Motor neuron (in vitro differentiated cells): Measurements from ENCODE around the gene CENPT. TPM values are rescaled to one million over a fixed set of nuclear protein-coding genes. Genes with fewer than 3 reads are reported as not detected.

Source experiments
- ATAC-seq, 8 experiments: fragments of 200-7000 bp; cut with Tn5 transposase; replicated peaks in 6 of 8; 2 replicates each; pipeline ENCODE4 v1.8.0; 2021; ENCODE audit warnings: mild to moderate bottlenecking in 8 of 8, moderate library complexity in 8 of 8
- H3K27ac ChIP-seq, 2 donors: fragments of 250-450 bp; sonication (Bioruptor Pico); 2 replicates each; pipeline ENCODE4 v1.9.0; 2021; ENCODE audit warnings: antibody characterized with exemption in 2 of 2, mild to moderate bottlenecking in 2 of 2, moderate library complexity in 1 of 2
- H3K4me1 ChIP-seq, 2 donors: fragments of 250-450 bp; sonication (Bioruptor Pico); replicated peaks in 1 of 2; 2 replicates each; pipeline ENCODE4 v1.6.1; 2021; ENCODE audit warnings: antibody characterized with exemption in 2 of 2, mild to moderate bottlenecking in 2 of 2, moderate library complexity in 1 of 2
- H3K4me3 ChIP-seq, 5 donors: fragments of 250-450 bp; sonication (Bioruptor Pico); 2 replicates each; pipeline ENCODE4 v1.9.0; 2021; ENCODE audit warnings: antibody characterized with exemption in 5 of 5, mild to moderate bottlenecking in 5 of 5, moderate library complexity in 4 of 5
- WGBS, 10 experiments: fragments of 450-650 bp; shearing (Covaris generic); methylation state at CpG; one replicate each; pipeline ENCODE4 v1.0.0; 2022; 5-methylcytosine and 5-hydroxymethylcytosine counted together
- in situ Hi-C, 9 experiments: fragments of 400-800 bp; cut with MboI; loops; one replicate each; pipeline ENCODE4 v1.15.0; 2021; ENCODE audit warnings: low sequenced_read_pairs in 9 of 9, low pct_unique_long_range_greater_than_20kb in 2 of 9; ENCODE audit not compliant: unreplicated experiment in 9 of 9
- total RNA-seq, 8 experiments: library from RNA; unstranded; fragments of 300-600 nt; gene quantifications; 2 replicates each; pipeline versions ENCODE4 v1.2.3 to v1.2.4, GENCODE V29; 2022

CENPT gene
- total RNA-seq: 10 to 100 TPM; 21.4 to 42.8 (median 34.0) TPM

DNA sequence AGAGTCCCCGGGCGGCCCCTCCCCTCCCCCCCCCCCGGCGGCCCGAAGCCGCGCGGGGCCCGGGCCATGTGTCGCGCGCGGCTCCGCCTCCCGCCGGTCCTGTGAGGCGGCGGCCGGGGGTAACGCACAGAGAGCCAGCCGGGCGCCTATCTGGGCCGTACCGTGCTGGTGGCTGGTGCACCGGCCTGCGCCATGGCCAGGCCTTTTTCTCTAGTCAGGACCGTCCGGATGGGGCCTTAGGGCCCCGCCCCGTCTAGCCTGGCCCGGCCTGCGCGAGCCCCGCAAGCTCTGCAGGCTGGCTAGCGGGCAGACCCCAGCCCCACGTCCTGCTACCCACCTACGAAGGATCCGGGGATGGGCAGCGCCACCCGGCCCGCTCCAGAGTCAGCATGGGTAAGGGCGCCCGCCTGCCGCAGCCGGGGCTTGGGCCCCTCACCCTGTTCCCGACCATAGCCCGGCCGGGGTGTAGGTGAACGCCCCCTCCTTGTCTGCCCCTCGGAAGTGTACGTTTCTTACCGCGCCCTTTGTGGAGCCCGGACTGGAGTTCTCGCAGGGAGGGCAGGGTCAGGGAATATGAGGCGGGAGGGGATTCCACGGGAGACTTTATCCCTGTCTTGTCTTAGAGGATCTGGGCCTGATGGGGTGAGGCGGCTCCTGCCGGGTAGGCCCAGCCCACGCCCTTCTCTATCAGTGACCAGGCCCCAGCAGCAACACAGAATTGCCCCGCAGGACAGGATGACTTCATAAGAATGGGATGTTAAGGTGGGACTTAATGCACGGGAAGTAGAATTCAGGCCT lies at the start of gene CENPT:
Gene CENPT, minus strand, starts transcription at position 630 of the 798 bp plus-strand sequence. CDS start 13,834 bp downstream, outside the sequence.
- WGBS, 10 experiments: 0 to 3% (median 0%) methylated on average over 1 to 6 of the region's 62 CpGs; no CpG with 5 or more reads in 4 of the 10 experiments
- in situ Hi-C loops: no loop called here
- Histone ChIP-seq H3K27ac (peak within 1 kb of the TSS; percentile 82 to 91), H3K4me3 (peak within 1 kb of the TSS; percentile 58 to 98 (median 67)), H3K4me1 (peaks cover 24 to 28% of the 10 kb centered on the region in 2 donors)
- ATAC-seq: peak in 7 of 8 experiments; percentile 38 to 62 (median 51)

- H3K4me3 ChIP-seq: no peak overlapping the region
- in situ Hi-C loops: no loop called here
- H3K27ac ChIP-seq: no peak overlapping the region
- peak in 5 of 8 experiments; percentile 4 to 58 (median 11) for ATAC-seq
- WGBS, 10 experiments: 46 to 100% (median 78%) methylated on average over 1 to 3 of the region's 3 CpGs; no CpG with 5 or more reads in 2 of the 10 experiments
- H3K4me1 ChIP-seq: peaks cover 10 to 11% of the 10 kb centered on the region in 2 donors
Measured at GRCh38 chr16:67897231-67897630, 49.7 kb upstream of the CENPT start.

DNA sequence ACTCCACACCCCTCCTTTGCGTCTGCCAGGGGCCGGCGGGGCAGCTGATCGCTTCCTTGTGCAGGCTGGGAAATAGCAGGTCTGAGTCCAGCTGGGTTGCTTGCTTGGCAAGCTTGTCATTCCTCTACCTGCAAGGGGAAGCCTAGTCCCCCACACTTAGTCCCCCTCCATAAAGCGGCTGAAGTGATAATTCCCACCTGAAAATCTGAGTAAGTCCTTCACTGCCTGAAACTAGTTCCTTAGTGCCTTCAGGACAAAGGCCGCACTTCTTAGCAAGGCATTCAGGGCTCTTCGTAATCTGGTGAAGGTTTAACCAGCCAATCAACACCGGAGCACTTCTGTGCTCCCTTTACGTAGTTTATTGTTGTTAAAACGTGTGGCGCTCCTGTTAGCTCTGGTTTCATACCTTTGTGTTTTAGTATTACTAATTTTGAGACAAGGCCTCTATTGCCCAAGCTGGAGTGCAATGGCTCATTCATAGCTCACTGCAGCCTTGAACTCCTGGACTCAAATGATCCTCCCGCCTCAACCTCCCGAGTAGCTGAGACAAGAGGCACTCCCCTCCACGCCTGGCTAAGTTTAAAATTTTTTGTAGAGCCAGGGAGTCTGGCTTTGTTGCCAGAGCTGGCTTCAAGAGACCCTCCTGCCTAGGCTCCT lies 46.4 kb upstream of the CENPT start:
- peak in 1 of 8 experiments; percentile 1 for ATAC-seq
- Histone ChIP-seq H3K27ac (peak overlapping the region; percentile 87 to 96), H3K4me3 (peak overlapping the region; percentile 81 to 98 (median 96)), H3K4me1 (peaks cover 10 to 13% of the 10 kb centered on the region in 2 donors)
- in situ Hi-C loops: no loop called here
- WGBS, 10 experiments: 0 to 60% (median 27%) methylated on average over 1 to 10 of the region's 14 CpGs; no CpG with 5 or more reads in 2 of the 10 experiments

DNA sequence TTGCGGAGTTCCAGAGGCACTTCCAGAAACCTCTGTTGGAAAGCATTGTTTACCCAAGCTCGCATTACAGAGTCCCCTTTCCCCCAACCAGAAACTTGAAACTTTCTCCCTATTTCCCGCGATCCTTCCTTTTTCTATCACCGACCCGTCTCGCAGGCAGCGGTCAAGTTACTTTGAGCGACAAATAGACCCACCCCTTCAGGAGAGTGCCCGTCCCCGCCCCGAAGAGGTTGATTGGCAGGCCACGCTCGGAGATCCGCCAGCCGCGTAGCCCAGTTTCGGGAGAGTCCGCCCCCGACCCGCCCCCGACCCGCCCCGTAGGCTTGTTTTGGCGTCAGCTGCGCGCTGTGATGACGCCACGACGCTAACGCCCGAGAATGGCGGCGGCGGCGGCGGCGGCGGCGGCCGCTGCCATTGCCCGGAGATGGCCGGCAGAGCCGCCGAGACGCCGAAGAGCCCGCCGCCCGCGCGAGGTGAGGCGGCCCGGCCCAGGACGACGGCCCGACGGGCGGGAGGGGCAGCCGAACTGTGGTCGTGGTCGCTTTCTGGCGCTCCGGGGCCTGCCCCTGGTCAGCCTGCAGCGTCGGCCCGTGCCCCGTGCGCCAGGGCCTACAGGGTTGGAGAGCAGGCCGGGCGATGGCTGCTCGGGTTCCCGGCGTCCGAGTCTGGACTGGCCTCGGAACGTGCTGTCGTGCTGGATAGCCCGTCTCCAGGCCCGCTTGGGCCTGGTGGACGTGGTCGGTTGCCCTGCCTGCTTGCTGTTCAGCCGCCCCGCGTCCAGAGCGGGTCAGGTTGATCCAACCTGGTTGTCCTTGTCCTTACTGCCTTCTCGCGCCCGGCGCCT lies 45.6 kb upstream of the CENPT start, which contains the start of gene PSKH1:
Gene PSKH1, plus strand, starts transcription at position 356 of the 844 bp plus-strand sequence. CDS start 15,496 bp downstream, outside the sequence.
- Histone ChIP-seq H3K4me1 (peaks cover 10 to 13% of the 10 kb centered on the region in 2 donors), H3K27ac (peak within 1 kb of the TSS; percentile 87 to 96), H3K4me3 (peak within 1 kb of the TSS; percentile 81 to 98 (median 96))
- in situ Hi-C loops: no loop called here
- peak; percentile 87 to 99 (median 98) for ATAC-seq
- WGBS, 10 experiments: 0 to 6% (median 0%) methylated on average over 1 to 18 of the region's 90 CpGs; no CpG with 5 or more reads in 1 of the 10 experiments

DNA sequence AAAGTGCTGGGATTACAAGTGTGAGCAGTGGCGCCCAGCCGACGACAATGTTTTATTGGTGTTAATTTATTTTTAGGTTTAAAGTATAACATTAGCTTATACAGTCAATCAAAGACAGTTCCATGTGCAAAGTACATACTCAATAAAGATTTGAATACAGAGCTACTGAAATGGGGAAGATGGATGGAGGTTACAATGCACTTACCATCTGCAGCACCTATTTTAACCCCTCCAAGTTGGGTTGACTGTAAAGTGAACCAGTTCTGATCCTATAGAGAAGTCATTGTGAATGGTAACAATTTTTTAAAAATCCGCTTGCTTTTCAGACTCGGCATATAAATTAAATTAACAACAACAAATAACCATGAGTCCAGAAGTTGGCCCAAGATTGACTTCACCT lies 44.9 kb upstream of the CENPT start:
- peaks cover 10 to 11% of the 10 kb centered on the region in 2 donors for H3K4me1 ChIP-seq
- in situ Hi-C loops: no loop called here
- ATAC-seq: no peak
- no peak overlapping the region for H3K27ac ChIP-seq
- WGBS, 10 experiments: 0 to 76% (median 56%) methylated on average over 1 to 5 of the region's 5 CpGs; no CpG with 5 or more reads in 2 of the 10 experiments
- H3K4me3 ChIP-seq: peak overlapping the region; percentile 81 to 98 (median 96)

DNA sequence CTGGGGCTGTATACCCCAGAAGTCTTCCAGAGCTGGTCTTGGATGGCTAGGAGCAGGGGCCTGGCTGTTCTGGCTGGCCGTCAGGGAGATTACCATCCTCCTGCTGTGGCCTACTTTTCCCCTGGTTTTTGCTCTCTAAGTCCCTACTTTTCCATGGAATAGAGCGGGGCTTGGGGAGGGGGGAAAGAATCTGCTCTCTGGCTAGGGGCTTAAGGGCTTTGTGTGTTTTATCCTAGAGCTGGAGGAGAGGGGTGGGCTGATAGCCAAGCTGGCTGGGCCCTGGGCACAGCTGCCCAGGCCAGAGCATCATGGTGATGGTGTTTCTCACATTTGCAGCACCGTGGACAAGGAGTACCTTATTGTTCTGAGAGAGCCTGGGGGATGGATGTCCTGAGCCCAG lies 40.8 kb upstream of the CENPT start:
- Histone ChIP-seq H3K27ac (no peak overlapping the region), H3K4me3 (no peak overlapping the region), H3K4me1 (peaks cover 4 to 8% of the 10 kb centered on the region in 2 donors)
- no peak for ATAC-seq
- in situ Hi-C loops: no loop called here
- 30 to 90% (median 50%) methylated on average over 1 to 2 of the region's 3 CpGs; no CpG with 5 or more reads in 5 of the 10 experiments for WGBS, 10 experiments

DNA sequence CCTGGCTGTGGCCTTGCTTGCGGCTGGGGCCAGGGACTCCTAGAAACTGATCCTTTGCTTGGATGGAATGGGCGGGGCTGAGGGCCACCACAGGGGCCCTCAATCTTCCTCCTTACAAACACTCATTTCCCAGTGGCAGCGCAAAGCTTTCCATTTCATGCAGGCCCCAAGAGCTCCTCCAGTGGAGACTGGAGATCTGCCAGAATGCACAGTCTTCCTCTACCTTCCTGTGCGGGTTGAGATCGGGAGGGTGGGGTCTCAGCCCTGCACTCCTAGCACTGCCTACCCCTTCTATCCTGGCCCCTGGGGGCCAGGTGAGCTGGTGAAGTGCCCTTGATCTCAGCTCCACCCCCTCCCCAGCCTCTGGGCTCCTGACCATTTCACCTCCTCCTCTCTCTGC lies 38.9 kb upstream of the CENPT start:
- ATAC-seq: no peak
- 100% methylated on average over 1 to 2 of the region's 5 CpGs; no CpG with 5 or more reads in 6 of the 10 experiments for WGBS, 10 experiments
- in situ Hi-C loops: no loop called here
- H3K27ac ChIP-seq: no peak overlapping the region
- H3K4me1 ChIP-seq: peaks cover 2 to 6% of the 10 kb centered on the region in 2 donors
- H3K4me3 ChIP-seq: no peak overlapping the region

DNA sequence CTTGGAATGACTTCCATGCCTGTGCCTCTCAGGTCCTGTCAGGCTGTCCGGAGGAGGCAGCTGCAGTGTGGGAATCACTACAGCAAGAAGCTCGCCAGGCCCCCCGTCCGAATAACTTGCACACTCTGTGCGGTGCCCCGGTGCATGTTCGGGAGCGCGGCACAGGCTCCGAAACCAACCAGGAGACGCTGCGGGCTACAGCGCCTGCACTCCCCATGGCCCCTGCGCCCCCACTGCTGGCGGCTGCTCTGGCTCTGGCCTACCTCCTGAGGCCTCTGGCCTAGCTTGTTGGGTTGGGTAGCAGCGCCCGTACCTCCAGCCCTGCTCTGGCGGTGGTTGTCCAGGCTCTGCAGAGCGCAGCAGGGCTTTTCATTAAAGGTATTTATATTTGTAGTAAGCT lies 38.5 kb upstream of the CENPT start:
- Histone ChIP-seq H3K4me3 (no peak overlapping the region), H3K27ac (no peak overlapping the region), H3K4me1 (peaks cover 2 to 6% of the 10 kb centered on the region in 2 donors)
- in situ Hi-C loops: no loop called here
- 82 to 92% (median 83%) methylated on average over 2 to 7 of the region's 19 CpGs; no CpG with 5 or more reads in 7 of the 10 experiments for WGBS, 10 experiments
- ATAC-seq: no peak

DNA sequence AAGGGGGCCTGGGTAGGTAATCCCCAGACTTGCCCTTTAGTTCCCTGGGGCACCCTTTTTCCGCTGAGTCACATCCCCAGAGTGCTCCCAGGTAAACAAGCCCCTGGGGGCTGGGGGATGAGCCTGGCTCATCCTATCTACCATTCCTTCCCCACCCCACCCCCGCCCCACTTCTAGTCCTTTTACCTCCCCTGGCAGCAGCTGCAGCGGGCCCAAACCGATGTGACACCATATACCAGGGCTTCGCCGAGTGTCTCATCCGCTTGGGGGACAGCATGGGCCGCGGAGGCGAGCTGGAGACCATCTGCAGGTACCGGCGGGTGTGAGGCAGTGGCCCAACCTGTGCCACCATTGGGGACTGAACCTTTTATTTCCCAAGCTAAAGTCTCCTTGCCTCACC lies 38.1 kb upstream of the CENPT start:
- WGBS, 10 experiments: no CpG with 5 or more reads among the region's 12 CpGs
- in situ Hi-C loops: no loop called here
- Histone ChIP-seq H3K4me1 (peaks cover 2 to 6% of the 10 kb centered on the region in 2 donors), H3K4me3 (no peak overlapping the region), H3K27ac (no peak overlapping the region)
- ATAC-seq: no peak

GRCh38 chr16:67884684-67885083 lies 37.2 kb upstream of the CENPT start, which contains the start of gene NRN1L:
TSS of gene NRN1L (plus strand) at chr16:67884885. CDS start at chr16:67884904, 19 bp downstream.
- no peak within 1 kb of the TSS for H3K27ac ChIP-seq
- in situ Hi-C loops: no loop called here
- H3K4me1 ChIP-seq: peaks cover 2 to 6% of the 10 kb centered on the region in 2 donors
- 0 to 40% (median 8%) methylated on average over 1 to 10 of the region's 22 CpGs; no CpG with 5 or more reads in 5 of the 10 experiments for WGBS, 10 experiments
- ATAC-seq: peak; percentile 89 to 98 (median 94)
- H3K4me3 ChIP-seq: no peak within 1 kb of the TSS

DNA sequence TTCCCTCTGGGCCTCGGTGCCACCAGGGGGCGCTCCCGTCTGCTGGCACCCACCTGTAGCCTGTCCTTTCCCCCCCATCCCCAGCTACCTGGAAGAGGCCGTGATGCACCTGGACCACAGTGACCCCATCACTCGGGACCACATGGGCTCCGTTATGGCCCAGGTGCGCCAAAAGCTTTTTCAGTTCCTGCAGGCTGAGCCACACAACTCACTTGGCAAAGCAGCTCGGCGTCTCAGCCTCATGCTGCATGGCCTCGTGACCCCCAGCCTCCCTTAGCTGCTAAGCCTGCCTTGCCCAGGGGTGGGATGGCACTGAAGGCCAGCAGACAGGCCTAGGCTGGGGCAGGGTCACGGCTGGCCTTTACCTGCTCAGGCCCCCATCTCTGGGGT lies 36.4 kb upstream of the CENPT start:
- in situ Hi-C loops: no loop called here
- WGBS, 10 experiments: 40 to 100% (median 91%) methylated on average over 1 to 8 of the region's 11 CpGs; no CpG with 5 or more reads in 6 of the 10 experiments
- peak; percentile 28 to 62 (median 44) for ATAC-seq
- Histone ChIP-seq H3K27ac (no peak overlapping the region), H3K4me3 (no peak overlapping the region), H3K4me1 (peaks cover 2 to 6% of the 10 kb centered on the region in 2 donors)

GRCh38 chr16:67883146-67883871 lies 35.8 kb upstream of the CENPT start:
- no peak overlapping the region for H3K4me3 ChIP-seq
- in situ Hi-C loops: no loop called here

More at GRCh38 chr16:67883146-67883871, 35.8 kb upstream of the CENPT start:
- ATAC-seq: no peak
- Histone ChIP-seq H3K4me1 (peaks cover 2 to 6% of the 10 kb centered on the region in 2 donors), H3K27ac (no peak overlapping the region)
- 60 to 100% (median 88%) methylated on average over 1 to 6 of the region's 6 CpGs; no CpG with 5 or more reads in 5 of the 10 experiments for WGBS, 10 experiments
